Fibroblast of pulmonary artery (primary cell): Measurements from ENCODE around the gene RNF11.
"Not testable (repeated sequence)": the region's sequence is repeated elsewhere in the genome, so short reads cannot be mapped to it uniquely, and the experiment has no call there.

Source experiments
- DNase-seq: peaks from one replicate; pipeline ENCODE4 v3.0.0-alpha.2; 2010; ENCODE audit warnings: low read depth
- H3K4me3 ChIP-seq: replicated peaks from 2 replicates; pipeline ENCODE4 v1.5.1; 2011; ENCODE audit warnings: low read depth, mild to moderate bottlenecking, control low read depth, low read length, moderate library complexity
- TF ChIP-seq, protein P1 (sequence below): IDR thresholded peaks from 2 replicates; pipeline ENCODE4 v1.5.1; 2011; ENCODE audit warnings: mild to moderate bottlenecking, control low read depth, low read length, inconsistent platforms; ENCODE audit errors: missing control alignments

The RNF11 gene

DNA sequence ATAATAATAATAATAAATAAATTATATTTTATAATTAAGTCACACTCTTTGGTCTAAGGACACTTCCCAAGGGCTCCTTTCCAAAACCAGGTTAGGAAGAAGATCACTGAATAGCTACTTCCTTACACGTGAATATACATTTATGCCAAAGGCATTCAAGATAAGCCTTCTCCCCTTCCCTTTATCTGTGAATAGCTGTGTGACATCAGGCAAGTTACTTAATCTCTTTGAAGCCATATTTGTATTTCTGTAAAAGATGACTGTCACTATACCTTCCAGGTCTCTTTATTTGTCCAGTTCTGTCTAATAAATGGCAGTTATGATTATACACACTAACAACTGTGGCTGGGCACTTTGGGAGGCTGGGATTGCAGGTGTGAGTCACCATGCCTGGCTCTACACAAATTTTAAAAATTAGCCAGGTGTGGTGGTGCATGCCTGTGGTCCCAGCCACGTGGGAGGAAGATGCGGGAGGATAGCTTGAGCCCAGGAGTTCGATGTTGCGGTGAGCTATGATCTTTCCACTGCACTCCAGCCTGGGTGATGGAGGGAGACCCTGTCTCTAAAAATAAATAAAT lies 5.5 kb upstream of the RNF11 start:
- no peak for DNase-seq
- TF ChIP-seq, protein P1, sequence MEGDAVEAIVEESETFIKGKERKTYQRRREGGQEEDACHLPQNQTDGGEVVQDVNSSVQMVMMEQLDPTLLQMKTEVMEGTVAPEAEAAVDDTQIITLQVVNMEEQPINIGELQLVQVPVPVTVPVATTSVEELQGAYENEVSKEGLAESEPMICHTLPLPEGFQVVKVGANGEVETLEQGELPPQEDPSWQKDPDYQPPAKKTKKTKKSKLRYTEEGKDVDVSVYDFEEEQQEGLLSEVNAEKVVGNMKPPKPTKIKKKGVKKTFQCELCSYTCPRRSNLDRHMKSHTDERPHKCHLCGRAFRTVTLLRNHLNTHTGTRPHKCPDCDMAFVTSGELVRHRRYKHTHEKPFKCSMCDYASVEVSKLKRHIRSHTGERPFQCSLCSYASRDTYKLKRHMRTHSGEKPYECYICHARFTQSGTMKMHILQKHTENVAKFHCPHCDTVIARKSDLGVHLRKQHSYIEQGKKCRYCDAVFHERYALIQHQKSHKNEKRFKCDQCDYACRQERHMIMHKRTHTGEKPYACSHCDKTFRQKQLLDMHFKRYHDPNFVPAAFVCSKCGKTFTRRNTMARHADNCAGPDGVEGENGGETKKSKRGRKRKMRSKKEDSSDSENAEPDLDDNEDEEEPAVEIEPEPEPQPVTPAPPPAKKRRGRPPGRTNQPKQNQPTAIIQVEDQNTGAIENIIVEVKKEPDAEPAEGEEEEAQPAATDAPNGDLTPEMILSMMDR = no peak
- H3K4me3 ChIP-seq = no peak overlapping the region

GRCh38 chr1:51231120-51231519 lies 5.0 kb upstream of the RNF11 start:
- H3K4me3 ChIP-seq = no peak overlapping the region
- TF ChIP-seq, protein P1 = no peak
- no peak for DNase-seq

GRCh38 chr1:51231896-51232295 lies 4.2 kb upstream of the RNF11 start:
- DNase-seq = no peak
- no peak overlapping the region for H3K4me3 ChIP-seq
- TF ChIP-seq, protein P1 = no peak

GRCh38 chr1:51234236-51234635 lies 1.8 kb upstream of the RNF11 start:
- DNase-seq, H3K4me3 ChIP-seq: not testable (repeated sequence)

- TF ChIP-seq, protein P1 = no peak
- DNase-seq = no peak
- H3K4me3 ChIP-seq = no peak overlapping the region
These were observed 1.2 kb upstream of the RNF11 start for GRCh38 chr1:51234721-51235425.

- H3K4me3 ChIP-seq = peak overlapping the region; percentile 83
- peak; percentile 55 for DNase-seq
- TF ChIP-seq, protein P1 = no peak
These were observed 668 bp downstream of the RNF11 start for GRCh38 chr1:51236531-51237350.

DNA sequence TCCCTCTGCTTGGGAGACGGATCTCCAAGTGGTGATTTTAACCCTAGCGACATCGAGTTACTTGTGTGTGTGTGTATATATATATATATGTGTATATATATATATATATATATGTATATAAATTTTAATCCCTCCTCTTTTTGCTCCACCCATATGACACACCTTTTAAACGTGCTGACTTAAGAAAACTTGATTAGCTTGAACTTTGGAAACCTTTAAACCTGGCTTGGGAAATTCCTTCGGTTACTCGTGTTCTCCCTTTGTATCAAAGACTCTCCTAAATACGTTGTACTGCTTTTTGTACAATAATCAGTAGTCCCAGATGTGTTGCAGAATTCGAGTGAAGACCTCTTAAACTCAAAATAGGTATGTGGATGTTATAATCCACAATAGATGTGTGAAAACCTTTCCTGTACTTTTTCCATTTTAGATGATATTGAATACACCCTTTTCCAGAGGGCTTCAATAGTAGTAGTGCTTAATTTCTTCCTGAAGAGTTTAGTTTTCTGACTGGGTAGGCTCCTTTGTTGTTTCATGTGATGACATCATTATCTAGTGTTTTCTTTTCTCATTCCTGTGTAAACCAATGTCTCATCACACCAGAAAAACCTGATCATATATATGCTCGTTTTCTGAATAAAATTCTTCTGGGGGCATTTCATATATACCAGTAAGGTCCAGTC lies 1.4 kb downstream of the RNF11 start:
- peak overlapping the region; percentile 83 for H3K4me3 ChIP-seq
- TF ChIP-seq, protein P1 = no peak
- DNase-seq = no peak
